EL (cell line): ENCODE measurements around the gene MED15.
"Not testable (repeated sequence)": the region's sequence is repeated elsewhere in the genome, so short reads cannot be mapped to it uniquely, and the experiment has no call there.

ENCODE experiments used
- DNase-seq: peaks from one replicate; pipeline ENCODE4 v3.0.0-alpha.2; 2016

Gene MED15

GRCh38 chr22:20483771-20484170 is 23.6 kb upstream of the MED15 start:
- DNase-seq = no peak

DNA sequence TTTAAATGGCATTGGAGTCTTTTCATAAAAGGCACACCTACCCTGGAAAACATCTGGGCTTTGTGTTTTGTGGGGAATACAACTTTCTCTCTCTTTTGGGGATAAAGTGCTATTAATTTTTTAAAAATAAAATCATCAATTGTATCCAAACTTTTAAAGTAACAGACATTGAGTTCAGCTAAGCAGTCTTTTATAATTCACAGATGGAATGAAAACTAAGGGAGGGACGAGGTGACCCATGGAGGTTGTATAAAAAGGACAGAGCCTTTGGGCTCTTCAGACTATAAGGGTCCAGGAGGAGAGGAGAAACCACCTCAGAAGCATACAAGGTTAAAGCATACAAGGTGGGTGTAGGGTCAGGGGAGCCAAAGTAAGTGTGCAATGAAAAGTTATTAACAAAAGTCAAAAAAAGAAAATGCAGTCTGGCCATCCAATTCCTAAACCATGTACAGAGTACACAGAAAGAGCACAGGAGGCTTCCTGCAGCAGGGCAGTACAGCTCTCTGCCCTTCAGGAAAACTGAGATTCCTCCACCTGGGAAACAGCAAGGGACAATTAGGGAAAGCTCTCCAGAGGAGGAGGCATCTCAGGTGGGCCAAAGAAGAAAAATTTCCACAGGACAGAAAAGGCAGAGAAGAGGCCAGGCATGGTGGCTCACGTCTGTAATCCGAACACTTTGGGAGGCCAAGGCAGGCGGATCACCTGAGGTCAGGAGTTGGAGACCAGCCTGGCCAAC is 22.3 kb upstream of the MED15 start:
- no peak for DNase-seq

- no peak for DNase-seq
Observed at GRCh38 chr22:20486229-20486628, 21.2 kb upstream of the MED15 start.

- no peak for DNase-seq
Observed at GRCh38 chr22:20487715-20488114, 19.7 kb upstream of the MED15 start.

GRCh38 chr22:20488946-20489345 is 18.5 kb upstream of the MED15 start:
- no peak for DNase-seq

- no peak for DNase-seq
Observed at GRCh38 chr22:20490183-20490940, 17.0 kb upstream of the MED15 start.

- no peak for DNase-seq
Observed at GRCh38 chr22:20490941-20491307, 16.5 kb upstream of the MED15 start.

DNA sequence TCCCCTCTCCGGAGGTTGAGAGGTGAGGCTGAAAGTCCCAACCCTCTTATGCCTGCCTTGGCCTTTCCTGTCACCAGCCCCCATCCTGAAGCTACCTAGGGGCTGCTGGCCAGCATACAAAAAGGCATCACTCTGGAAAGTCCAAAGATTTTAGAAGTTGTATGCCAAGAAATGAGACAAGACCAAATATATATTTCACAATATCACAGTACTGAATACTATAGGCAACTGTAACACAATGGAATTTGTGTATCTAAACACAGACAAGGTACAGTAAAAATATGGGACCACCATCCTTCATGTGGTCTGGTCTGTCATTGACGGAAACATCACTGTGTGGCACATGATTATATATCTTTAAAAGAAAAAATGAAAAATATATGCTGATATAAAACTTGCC is 16.1 kb upstream of the MED15 start:
- no peak for DNase-seq

- peak; percentile 41 for DNase-seq
Observed at GRCh38 chr22:20494978-20495860, 12.2 kb upstream of the MED15 start, which contains the start of gene KLHL22. Gene KLHL22, minus strand, starts transcription at chr22:20495795. Its CDS starts 6,584 bp downstream, at chr22:20489211.

- peak; percentile 93 for DNase-seq
Observed at GRCh38 chr22:20495861-20496681, 11.3 kb upstream of the MED15 start.

DNA sequence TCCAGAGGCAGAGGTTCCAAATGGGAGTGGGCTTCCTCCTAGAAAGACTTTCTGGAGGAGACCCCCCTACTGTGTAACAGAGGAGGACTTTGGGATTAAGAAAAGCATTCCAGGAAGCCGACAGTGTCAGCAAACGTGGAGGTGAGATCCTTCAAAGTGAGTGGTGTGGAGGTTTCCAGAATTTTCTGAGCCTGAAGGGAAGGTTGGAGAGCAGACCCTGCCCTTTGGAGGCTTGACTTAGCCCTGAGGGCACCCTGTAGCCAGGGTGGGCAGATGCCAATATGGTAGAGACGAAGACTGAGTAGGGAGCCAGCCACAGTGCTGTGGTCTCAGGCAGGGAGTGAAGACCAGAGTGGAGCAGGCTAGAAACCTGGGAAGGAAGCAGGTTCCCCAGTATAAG is 10.0 kb upstream of the MED15 start:
- DNase-seq = no peak

DNA sequence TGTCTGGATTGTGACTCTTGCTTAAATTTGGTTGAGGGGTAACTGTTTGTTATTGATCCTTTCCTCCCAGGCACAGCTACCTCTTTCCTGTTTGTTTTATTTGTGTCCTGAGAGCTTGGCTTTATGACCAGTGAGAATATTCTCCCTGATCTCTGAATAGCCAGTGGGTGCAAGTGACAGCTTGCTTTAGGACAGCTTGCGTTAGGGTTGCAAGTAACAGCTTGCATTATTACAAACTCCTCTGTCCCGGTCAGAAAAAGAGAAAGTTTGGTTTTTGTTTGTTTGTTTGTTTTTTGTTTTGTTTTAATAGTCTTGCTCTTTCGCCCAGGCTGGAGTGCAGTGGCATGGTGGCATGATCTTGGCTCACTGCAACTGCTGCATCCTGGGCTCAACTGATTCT is 8.5 kb upstream of the MED15 start:
- DNase-seq = no peak

DNA sequence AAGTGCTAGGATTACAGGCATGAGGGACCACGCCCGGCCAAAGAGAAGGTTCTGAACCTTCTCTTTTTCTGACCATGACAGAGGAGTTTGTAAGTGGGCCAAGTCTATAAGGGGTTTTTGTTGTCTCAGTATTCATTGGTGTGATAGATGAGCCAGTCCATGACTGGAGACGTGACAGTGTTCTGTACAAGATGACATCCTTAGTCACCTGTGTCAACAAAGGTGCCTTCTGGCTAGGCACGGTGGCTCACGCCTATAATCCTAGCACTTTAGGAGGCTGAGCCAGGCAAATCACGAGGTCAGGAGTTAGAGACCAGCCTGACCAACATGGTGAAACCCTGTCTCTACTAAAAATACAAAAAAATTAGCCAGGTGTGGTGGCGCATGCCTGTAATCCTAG is 7.6 kb upstream of the MED15 start:
- DNase-seq = no peak

- peak; percentile 50 for DNase-seq
Observed at GRCh38 chr22:20503816-20504215, 3.6 kb upstream of the MED15 start.

GRCh38 chr22:20504293-20504922 is 3.0 kb upstream of the MED15 start:
- DNase-seq = peak; percentile 89

DNA sequence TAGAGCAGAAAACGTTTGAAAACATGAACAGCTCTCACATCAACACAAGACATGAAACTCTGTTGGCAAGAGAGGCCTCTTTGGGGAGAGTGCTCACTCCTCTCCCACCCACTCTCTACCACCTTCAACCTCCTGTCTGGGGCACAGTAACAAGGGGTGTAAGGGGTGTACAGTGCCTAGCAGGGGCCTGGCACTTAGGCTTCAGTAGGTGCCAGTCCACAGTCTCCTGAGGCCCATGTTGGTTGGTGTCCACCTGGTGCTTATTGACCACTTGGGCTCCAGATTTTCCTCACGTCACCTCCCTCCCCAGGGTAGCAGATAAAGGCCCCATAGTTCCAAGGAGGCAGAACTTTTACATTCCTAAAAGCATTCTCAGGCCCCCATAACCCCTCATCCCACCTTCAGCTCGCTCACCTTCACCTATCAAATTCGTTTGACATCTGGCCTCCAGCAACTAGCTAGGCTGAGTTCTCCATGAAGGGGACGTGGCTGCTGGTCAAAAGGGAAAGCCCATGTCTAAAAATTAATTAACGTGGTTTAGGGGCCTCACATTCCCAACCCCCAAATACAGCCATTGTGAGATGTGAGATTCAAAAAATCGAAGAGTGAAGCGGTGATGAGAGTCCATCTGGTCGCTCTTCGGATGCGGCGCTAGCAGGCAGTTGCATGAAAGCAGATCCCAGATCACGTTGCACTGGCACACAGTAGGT is 712 bp upstream of the MED15 start:
- no peak for DNase-seq

DNA sequence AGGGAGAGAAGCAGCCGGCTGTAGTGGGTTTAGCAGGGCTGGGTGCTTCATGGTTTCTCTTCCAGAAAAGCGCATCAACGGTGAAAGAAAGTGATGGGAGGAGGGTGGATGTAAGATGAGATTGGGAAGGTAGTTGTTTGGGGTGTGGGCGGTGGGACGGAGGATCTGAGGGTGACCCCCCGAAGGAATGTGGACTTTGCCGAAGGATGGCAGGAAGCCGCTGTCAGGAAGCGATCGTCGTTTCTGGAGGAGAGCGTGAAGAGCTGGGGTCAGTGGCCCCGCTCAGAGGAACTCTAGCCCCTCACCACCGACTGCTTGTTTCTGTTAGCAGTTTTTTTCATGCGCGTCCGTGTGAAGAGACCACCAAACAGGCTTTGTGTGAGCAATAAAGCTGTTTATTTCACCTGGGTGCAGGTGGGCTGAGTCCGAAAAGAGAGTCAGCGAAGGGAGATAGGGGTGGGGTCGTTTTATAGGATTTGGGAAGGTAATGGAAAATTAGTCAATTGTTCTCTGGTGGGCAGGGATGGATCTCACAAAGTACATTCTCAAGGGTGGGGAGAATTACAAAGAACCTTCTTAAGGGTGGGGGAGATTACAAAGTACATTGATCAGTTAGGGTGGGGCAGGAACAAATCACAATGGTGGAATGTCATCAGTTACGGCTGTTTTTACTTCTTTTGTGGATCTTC is 801 bp downstream of the MED15 start:
- DNase-seq = not testable (repeated sequence)

GRCh38 chr22:20508815-20509271 is 1.4 kb downstream of the MED15 start:
- peak; percentile 24 for DNase-seq

GRCh38 chr22:20509344-20510047 is 2.1 kb downstream of the MED15 start:
- DNase-seq = peak; percentile 97
